ENCODE measurements around the gene SURF2.

DNA sequence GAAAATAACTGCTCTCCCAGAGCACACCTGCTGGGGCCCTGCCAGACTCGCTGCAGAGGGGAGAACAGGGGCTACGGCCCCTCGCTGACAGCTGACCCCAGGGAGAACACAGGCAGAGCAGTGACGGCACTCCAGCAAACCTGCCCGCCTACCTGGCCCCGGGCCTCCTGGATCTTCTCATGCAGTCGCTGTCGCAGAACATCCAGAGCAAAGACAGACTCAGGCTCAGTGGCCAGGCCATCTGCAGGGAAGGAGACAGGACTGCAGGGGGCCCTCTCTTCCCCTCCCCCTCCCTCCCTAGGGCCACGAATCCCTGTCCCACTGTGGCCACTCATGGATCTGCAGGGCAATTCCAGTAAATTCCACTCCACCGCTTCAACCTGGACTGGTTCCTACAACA, 22.8 kb upstream of the SURF2 start:
- TF ChIP-seq, protein P1, sequence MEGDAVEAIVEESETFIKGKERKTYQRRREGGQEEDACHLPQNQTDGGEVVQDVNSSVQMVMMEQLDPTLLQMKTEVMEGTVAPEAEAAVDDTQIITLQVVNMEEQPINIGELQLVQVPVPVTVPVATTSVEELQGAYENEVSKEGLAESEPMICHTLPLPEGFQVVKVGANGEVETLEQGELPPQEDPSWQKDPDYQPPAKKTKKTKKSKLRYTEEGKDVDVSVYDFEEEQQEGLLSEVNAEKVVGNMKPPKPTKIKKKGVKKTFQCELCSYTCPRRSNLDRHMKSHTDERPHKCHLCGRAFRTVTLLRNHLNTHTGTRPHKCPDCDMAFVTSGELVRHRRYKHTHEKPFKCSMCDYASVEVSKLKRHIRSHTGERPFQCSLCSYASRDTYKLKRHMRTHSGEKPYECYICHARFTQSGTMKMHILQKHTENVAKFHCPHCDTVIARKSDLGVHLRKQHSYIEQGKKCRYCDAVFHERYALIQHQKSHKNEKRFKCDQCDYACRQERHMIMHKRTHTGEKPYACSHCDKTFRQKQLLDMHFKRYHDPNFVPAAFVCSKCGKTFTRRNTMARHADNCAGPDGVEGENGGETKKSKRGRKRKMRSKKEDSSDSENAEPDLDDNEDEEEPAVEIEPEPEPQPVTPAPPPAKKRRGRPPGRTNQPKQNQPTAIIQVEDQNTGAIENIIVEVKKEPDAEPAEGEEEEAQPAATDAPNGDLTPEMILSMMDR (conservative IDR thresholded peaks at IDR 0.05; ENCODE audit: low read depth, low read length): no peak
- TF ChIP-seq EZH2phosphoT487 (IDR thresholded peaks at IDR 0.05; ENCODE audit: borderline replicate concordance, low read length): no peak
